IMR-90 (cell line): ENCODE measurements around the gene NCAPG2. TPM values are rescaled to one million over a fixed set of nuclear protein-coding genes. Genes with fewer than 3 reads are reported as not detected.

Experiments used
- ATAC-seq: fragments of 200-7000 bp; cut with Tn5 transposase; 2 replicates; pipeline ENCODE4 v1.9.1; 2020; ENCODE audit warnings: low read depth, mild to moderate bottlenecking, moderate library complexity
- BruUV-seq: library from RNA; stranded (reverse); fragments of 400-500 nt; replicated peaks from 2 replicates; lab custom pipeline; 2021; lab: Mats Ljungman, UMichigan
- CTCF ChIA-PET: fragments of 300-600 bp; formaldehyde crosslinking; extraction: SDS; loops from one replicate; lab custom pipeline; 2021; ENCODE audit warnings: antibody characterized with exemption; lab: Yijun Ruan, JAX
- POLR2A ChIA-PET: fragments of 300-600 bp; sonication (Branson Sonifier 250); formaldehyde crosslinking; loops from one replicate; lab custom pipeline; 2022; ENCODE audit warnings: antibody characterized with exemption; ENCODE audit not compliant: unreplicated experiment; lab: Charles Lee
- DNase-seq: peaks from one replicate; pipeline ENCODE4 v3.0.0; 2013
- H2AFZ ChIP-seq: replicated peaks from 2 replicates; pipeline ENCODE3; 2013; ENCODE audit warnings: low read length, mild to moderate bottlenecking; ENCODE audit not compliant: poor library complexity
- H2AK5ac ChIP-seq: 2 replicates; pipeline ENCODE4 v1.6.1; 2013; ENCODE audit warnings: low read depth, low read length, inconsistent platforms
- H2AK9ac ChIP-seq: replicated peaks from 2 replicates; pipeline ENCODE3; 2013; ENCODE audit warnings: mild to moderate bottlenecking, low read depth, low read length, moderate library complexity; ENCODE audit not compliant: poor library complexity
- H2BK120ac ChIP-seq: 2 replicates; pipeline ENCODE4 v1.6.1; 2013; ENCODE audit warnings: low read depth, low read length, inconsistent platforms
- H2BK15ac ChIP-seq: 3 replicates; pipeline ENCODE4 v1.6.1; 2013; ENCODE audit warnings: low read depth, low read length, inconsistent platforms
- H2BK20ac ChIP-seq: 2 replicates; pipeline ENCODE4 v1.6.1; 2013; ENCODE audit warnings: low read depth, mild to moderate bottlenecking, inconsistent platforms, low read length, moderate library complexity
- H2BK5ac ChIP-seq: 2 replicates; pipeline ENCODE4 v1.6.1; 2013; ENCODE audit warnings: mild to moderate bottlenecking, low read depth, low read length, inconsistent platforms; ENCODE audit not compliant: poor library complexity, severe bottlenecking
- H3K14ac ChIP-seq: replicated peaks from 2 replicates; pipeline ENCODE4 v1.6.1; 2013; ENCODE audit warnings: low read depth, low read length, inconsistent platforms
- H3K18ac ChIP-seq: 2 replicates; pipeline ENCODE4 v1.6.1; 2013; ENCODE audit warnings: low read depth, low read length, control low read depth
- H3K23ac ChIP-seq: 2 replicates; pipeline ENCODE4 v1.6.1; 2013; ENCODE audit warnings: low read depth, low read length, inconsistent platforms
- H3K27ac ChIP-seq: 2 replicates; pipeline ENCODE4 v1.5.1; 2013; ENCODE audit warnings: mild to moderate bottlenecking, control low read depth, low read length; ENCODE audit not compliant: insufficient read depth
- H3K27me3 ChIP-seq: 2 replicates; pipeline ENCODE4 v1.6.1; 2013; ENCODE audit warnings: low read length; ENCODE audit not compliant: control insufficient read depth, insufficient read depth
- H3K36me3 ChIP-seq: 2 replicates; pipeline ENCODE4 v1.6.1; 2013; ENCODE audit warnings: low read length, mixed read lengths; ENCODE audit not compliant: control insufficient read depth, insufficient read depth
- H3K4ac ChIP-seq: 2 replicates; pipeline ENCODE4 v1.6.1; 2013; ENCODE audit warnings: low read depth, low read length, inconsistent platforms
- H3K4me1 ChIP-seq: 2 replicates; pipeline ENCODE4 v1.6.1; 2013; ENCODE audit warnings: low read length, mixed read lengths; ENCODE audit not compliant: control insufficient read depth, insufficient read depth
- H3K4me2 ChIP-seq: 2 replicates; pipeline ENCODE4 v1.6.1; 2013; ENCODE audit warnings: low read depth, mild to moderate bottlenecking, control low read depth, low read length, moderate library complexity
- H3K4me3 ChIP-seq: 2 replicates; pipeline ENCODE4 v1.5.1; 2013; ENCODE audit warnings: low read depth, mild to moderate bottlenecking, control low read depth, low read length, moderate library complexity; ENCODE audit not compliant: insufficient read depth
- H3K56ac ChIP-seq: 2 replicates; pipeline ENCODE4 v1.6.1; 2013; ENCODE audit warnings: low read length, inconsistent platforms; ENCODE audit not compliant: insufficient read depth; ENCODE audit errors: extremely low read depth
- H3K79me1 ChIP-seq, 2 experiments: 2 replicates each; pipeline ENCODE4 v1.6.1; 2013; ENCODE audit warnings: low read length in 2 of 2, inconsistent platforms in 1 of 2, low read depth in 1 of 2
- H3K9ac ChIP-seq: 2 replicates; pipeline ENCODE4 v1.6.1; 2013; ENCODE audit warnings: low read depth, low read length, control low read depth
- H3K9me1 ChIP-seq: 2 replicates; pipeline ENCODE4 v1.6.1; 2013; ENCODE audit warnings: low read length, inconsistent platforms; ENCODE audit not compliant: insufficient read depth
- H3K9me3 ChIP-seq: 2 replicates; pipeline ENCODE4 v1.6.1; 2013; ENCODE audit warnings: low read length; ENCODE audit not compliant: control insufficient read depth, insufficient read depth
- H4K20me1 ChIP-seq: 2 replicates; pipeline ENCODE4 v1.6.1; 2013; ENCODE audit warnings: low read length, inconsistent platforms; ENCODE audit not compliant: insufficient read depth
- H4K5ac ChIP-seq: 2 replicates; pipeline ENCODE4 v1.6.1; 2013; ENCODE audit warnings: mild to moderate bottlenecking, low read depth, low read length, control low read depth
- H4K8ac ChIP-seq, 2 experiments: 2 replicates each; pipeline ENCODE4 v1.6.1; 2013; ENCODE audit warnings: low read depth in 2 of 2, low read length in 2 of 2, control low read depth in 1 of 2, inconsistent platforms in 1 of 2
- H4K91ac ChIP-seq: 2 replicates; pipeline ENCODE4 v1.6.1; 2013; ENCODE audit warnings: low read depth, low read length, inconsistent platforms; ENCODE audit not compliant: insufficient read depth
- BHLHE40 ChIP-seq: fragments of 150-350 bp; IDR thresholded peaks from 2 replicates; pipeline ENCODE4 v1.6.1; 2016; ENCODE audit warnings: mild to moderate bottlenecking, low read depth, low read length
- CEBPB ChIP-seq: IDR thresholded peaks from 2 replicates; pipeline ENCODE4 v1.6.1; 2012; ENCODE audit warnings: low read depth, low read length, improper control_type of control experiment
- CHD1 ChIP-seq: IDR thresholded peaks from 2 replicates; pipeline ENCODE4 v1.6.1; 2012; ENCODE audit warnings: low read depth, low read length, improper control_type of control experiment
- CTCF ChIP-seq: conservative IDR thresholded peaks from 2 replicates; pipeline ENCODE4 v1.5.1; 2012; ENCODE audit warnings: mild to moderate bottlenecking, low read depth, low read length, improper control_type of control experiment
- ELK1 ChIP-seq: fragments of 150-350 bp; IDR thresholded peaks from 2 replicates; pipeline ENCODE4 v1.6.1; 2016; ENCODE audit warnings: low read depth, mild to moderate bottlenecking, low read length, moderate library complexity, borderline replicate concordance
- FOS ChIP-seq: fragments of 150-350 bp; IDR thresholded peaks from 2 replicates; pipeline ENCODE4 v1.6.1; 2016; ENCODE audit warnings: low read depth, low read length
- MAZ ChIP-seq: IDR thresholded peaks from 2 replicates; pipeline ENCODE4 v1.6.1; 2012; ENCODE audit warnings: low read depth, mild to moderate bottlenecking, low read length, improper control_type of control experiment, moderate library complexity, borderline replicate concordance
- MXI1 ChIP-seq: IDR thresholded peaks from 2 replicates; pipeline ENCODE4 v1.6.1; 2012; ENCODE audit warnings: low read depth, mild to moderate bottlenecking, low read length, moderate library complexity, borderline replicate concordance
- NFE2L2 ChIP-seq: fragments of 150-350 bp; IDR thresholded peaks from 2 replicates; pipeline ENCODE4 v1.6.1; 2016; ENCODE audit warnings: low read depth, mild to moderate bottlenecking, low read length
- POLR2A ChIP-seq: IDR thresholded peaks from 2 replicates; pipeline ENCODE4 v1.6.1; 2012; ENCODE audit warnings: mild to moderate bottlenecking, low read depth, low read length
- RAD21 ChIP-seq: IDR thresholded peaks from 2 replicates; pipeline ENCODE4 v1.6.1; 2012; ENCODE audit warnings: low read length, improper control_type of control experiment
- RCOR1 ChIP-seq: IDR thresholded peaks from 2 replicates; pipeline ENCODE4 v1.6.1; 2012; ENCODE audit warnings: mild to moderate bottlenecking, low read length, improper control_type of control experiment; ENCODE audit not compliant: insufficient replicate concordance
- RFX5 ChIP-seq: IDR thresholded peaks from 2 replicates; pipeline ENCODE4 v1.8.0; 2012; ENCODE audit warnings: low read depth, mild to moderate bottlenecking, low read length, moderate library complexity
- SMC3 ChIP-seq: fragments of 150-350 bp; IDR thresholded peaks from 2 replicates; pipeline ENCODE4 v1.6.1; 2016; ENCODE audit warnings: low read depth, mild to moderate bottlenecking, antibody characterized with exemption, low read length, moderate library complexity
- USF2 ChIP-seq: fragments of 150-350 bp; IDR thresholded peaks from 2 replicates; pipeline ENCODE4 v1.6.1; 2017; ENCODE audit warnings: mild to moderate bottlenecking, antibody characterized with exemption, low read length, low read depth
- WGBS, 2 experiments: methylation state at CpG; one replicate each; pipeline versions ENCODE4 v1.1.5 to v1.1.7; 2013; ENCODE audit warnings: missing lambda C conversion rate in 2 of 2; ENCODE audit not compliant: insufficient read length in 1 of 2; ENCODE audit errors: extremely low coverage in 2 of 2; 5-methylcytosine and 5-hydroxymethylcytosine counted together
- dilution Hi-C: fragments of 300-500 bp; cut with HindIII; formaldehyde crosslinking; loops from one replicate; pipeline ENCODE4 v1.14.3; 2018; ENCODE audit warnings: low sequenced_read_pairs; ENCODE audit not compliant: unreplicated experiment
- in situ Hi-C: fragments of 300-500 bp; cut with MboI; formaldehyde crosslinking; loops from 3 replicates; pipeline ENCODE4 v1.14.3; 2019; ENCODE audit warnings: low sequenced_read_pairs, inconsistent platforms, mixed read lengths
- intact Hi-C: fragments of 100-400 bp; cut with micrococcal nuclease; formaldehyde crosslinking; loops from 2 replicates; pipeline ENCODE4 v1.10.0; 2022
- polyA plus RNA-seq, 3 experiments: library from polyadenylated mRNA; depleted of rRNA; stranded (reverse); fragments of >200 nt; gene quantifications; 2 replicates each; pipeline ENCODE4 v1.2.3, GENCODE V29; 2012; ENCODE audit warnings: low replicate concordance in 1 of 3
- total RNA-seq: library from RNA; depleted of rRNA; stranded (reverse); fragments of >200 nt; gene quantifications from 2 replicates; pipeline ENCODE4 v1.2.3, GENCODE V29; 2012

Gene NCAPG2
- total and polyA plus RNA-seq, 2 of the 4 experiments (the other 2 are of a cell fraction): 25.6 to 25.8 TPM

- 100% methylated on average over 1 of the region's 3 CpGs; no CpG with 5 or more reads in 1 of the 2 experiments for WGBS, 2 experiments
- in situ Hi-C loops (loop anchor here (5.0 kb wide), 1 partner anchor 279 kb away; no protein-coding TSS in a partner anchor), intact Hi-C loops (no loop called here), dilution Hi-C loops (no loop called here)
- H3K4me3 ChIP-seq: no peak overlapping the region
- H4K8ac ChIP-seq: peak overlapping the region in 1 of 2 experiments; percentile 44; a peak in 1 of 4 replicates
- H3K23ac ChIP-seq: 0 out of 2 replicates have a peak overlapping the region, but pooled peaks have one; percentile 7
- no peak overlapping the region; the same call in 1 of the 2 replicates for H3K14ac ChIP-seq
- no peak overlapping the region for H4K91ac ChIP-seq
- H3K4me1 ChIP-seq: peaks cover 5% of the 10 kb centered on the region
- H3K36me3 ChIP-seq: peaks cover 5% of the 10 kb centered on the region; the same call in 1 of the 2 replicates
- no peaks in the 10 kb centered on the region for H3K27me3 ChIP-seq
- H3K9me3 ChIP-seq: no peaks in the 10 kb centered on the region
- BruUV-seq: no TSS peak
- peaks cover 43 to 60% of the 10 kb centered on the region in 2 experiments for H3K79me1 ChIP-seq
- peak overlapping the region; percentile 34 for H2BK5ac ChIP-seq
- H2AK5ac ChIP-seq: no peak overlapping the region; the same call in 1 of the 2 replicates
- CTCF ChIA-PET: interaction anchor here (0.7 to 1.2 kb wide), 2 partner anchors 127 to 278 kb away, joined by 4 to 7 read pairs; no protein-coding TSS in a partner anchor
- H2BK15ac ChIP-seq: no peak overlapping the region; the same call in 2 of the 3 replicates
- peak overlapping the region; percentile 22 for H4K5ac ChIP-seq
- H3K56ac ChIP-seq: no peak overlapping the region
- ATAC-seq: no peak
- no peak overlapping the region for H3K9ac ChIP-seq
- POLR2A ChIA-PET: no interaction called here
- no peak for DNase-seq
- no peak overlapping the region for H2BK20ac ChIP-seq
- no peak overlapping the region for H2BK120ac ChIP-seq
- no peak overlapping the region for H2AK9ac ChIP-seq
- H4K20me1 ChIP-seq: no peaks in the 10 kb centered on the region
- H3K9me1 ChIP-seq: peaks cover 11% of the 10 kb centered on the region
- no peak overlapping the region; the same call in 1 of the 2 replicates for H3K18ac ChIP-seq
- no peak overlapping the region for H2AFZ ChIP-seq
- H3K27ac ChIP-seq: peak overlapping the region; percentile 22; the same call in 1 of the 2 replicates
- no peak overlapping the region for H3K4ac ChIP-seq
- no peak overlapping the region for H3K4me2 ChIP-seq
- no peak for TF ChIP-seq CTCF
- no peak for TF ChIP-seq USF2
- no peak for TF ChIP-seq BHLHE40
- no peak for TF ChIP-seq RCOR1
- no peak for TF ChIP-seq RFX5
- no peak for TF ChIP-seq MXI1
- TF ChIP-seq RAD21: no peak
- no peak for TF ChIP-seq MAZ
- no peak for TF ChIP-seq CEBPB
- TF ChIP-seq POLR2A: no peak
- TF ChIP-seq CHD1: no peak
- TF ChIP-seq NFE2L2: no peak
- no peak for TF ChIP-seq ELK1
- no peak for TF ChIP-seq SMC3
- TF ChIP-seq FOS: no peak
Observed at GRCh38 chr7:158698657-158699195, 5.9 kb downstream of the NCAPG2 start.
